Measurements from ENCODE around the gene TSPAN9.

The TSPAN9 gene

DNA sequence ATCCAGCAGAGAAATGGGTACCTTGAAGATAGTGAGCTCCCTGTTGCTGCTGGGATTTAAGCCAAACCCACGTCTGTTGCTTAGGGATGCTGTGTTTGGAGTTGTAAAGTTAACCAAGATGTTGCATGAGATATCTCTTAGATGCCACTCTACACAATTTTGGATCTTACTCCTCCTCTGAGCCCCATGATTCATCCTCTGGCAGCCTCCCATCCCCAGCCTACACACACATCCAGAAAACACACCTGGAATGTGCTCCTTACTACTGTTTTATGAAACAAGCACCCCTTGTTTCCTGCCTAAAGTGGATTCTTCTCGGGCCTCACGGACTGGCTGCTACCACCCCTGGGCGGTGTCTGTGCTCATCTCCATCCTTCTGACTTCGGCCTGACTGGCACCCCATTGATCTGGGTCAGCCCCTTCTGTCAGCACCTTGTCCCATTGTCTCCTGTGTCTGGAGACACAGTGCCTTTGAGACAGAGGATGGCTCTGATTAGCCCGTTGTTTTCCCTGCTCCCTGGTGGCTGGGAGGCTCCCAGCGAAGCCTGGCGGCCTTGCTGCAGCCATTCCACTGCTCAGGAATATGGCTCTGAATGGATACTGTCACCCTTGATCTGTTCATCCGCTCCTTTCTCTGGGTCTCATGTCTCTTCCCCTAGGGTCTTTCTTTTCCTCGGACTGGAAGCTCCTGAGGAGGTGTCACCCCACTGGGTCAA lies 24.3 kb downstream of the TSPAN9 start:
- DNase-seq: no peak

- DNase-seq: no peak
Observed at GRCh38 chr12:3102771-3103410, 25.7 kb downstream of the TSPAN9 start.

DNA sequence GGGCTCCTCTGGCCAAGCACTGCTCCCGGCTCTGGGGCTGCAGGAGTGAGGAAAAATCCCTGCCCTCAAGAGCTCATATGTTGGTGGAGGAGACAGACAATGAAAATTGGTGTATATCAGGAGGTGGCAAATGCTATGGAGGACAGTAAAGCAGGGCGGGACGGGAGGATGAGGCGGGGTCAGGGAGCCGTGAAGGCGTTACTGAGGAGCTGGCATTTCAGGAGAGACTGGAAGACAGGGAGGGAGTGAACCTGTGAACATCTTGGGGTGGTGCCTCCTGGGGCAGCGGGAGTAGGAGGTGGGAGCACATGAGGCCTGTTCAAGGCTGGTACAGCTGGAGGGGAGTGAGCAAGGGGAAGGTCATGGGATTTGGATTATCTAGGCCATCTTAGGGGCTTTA lies 26.6 kb downstream of the TSPAN9 start:
- DNase-seq: no peak

GRCh38 chr12:3105690-3106479 lies 28.7 kb downstream of the TSPAN9 start:
- DNase-seq: no peak

GRCh38 chr12:3106579-3106978 lies 29.4 kb downstream of the TSPAN9 start:
- no peak for DNase-seq

GRCh38 chr12:3107071-3107583 lies 29.9 kb downstream of the TSPAN9 start:
- no peak for DNase-seq

DNA sequence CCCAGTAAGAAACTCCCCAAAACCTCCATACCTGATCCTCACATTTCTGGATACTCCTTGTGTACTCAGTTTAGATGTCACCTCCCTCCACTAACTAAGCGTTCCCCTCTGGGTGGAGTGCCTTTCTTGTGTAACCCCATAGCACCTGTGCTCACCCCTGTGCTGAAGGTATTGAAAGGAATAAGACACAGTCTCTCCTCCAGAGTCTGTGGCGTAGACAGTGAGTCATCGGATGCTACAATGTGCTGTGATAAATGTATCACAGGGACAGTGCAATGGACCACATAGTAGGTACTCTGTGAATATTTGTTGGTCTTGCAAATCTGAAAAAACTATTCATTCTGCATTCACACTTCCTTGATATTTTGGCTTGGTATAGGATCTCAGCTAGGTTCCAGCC lies 30.8 kb downstream of the TSPAN9 start:
- no peak for DNase-seq

DNA sequence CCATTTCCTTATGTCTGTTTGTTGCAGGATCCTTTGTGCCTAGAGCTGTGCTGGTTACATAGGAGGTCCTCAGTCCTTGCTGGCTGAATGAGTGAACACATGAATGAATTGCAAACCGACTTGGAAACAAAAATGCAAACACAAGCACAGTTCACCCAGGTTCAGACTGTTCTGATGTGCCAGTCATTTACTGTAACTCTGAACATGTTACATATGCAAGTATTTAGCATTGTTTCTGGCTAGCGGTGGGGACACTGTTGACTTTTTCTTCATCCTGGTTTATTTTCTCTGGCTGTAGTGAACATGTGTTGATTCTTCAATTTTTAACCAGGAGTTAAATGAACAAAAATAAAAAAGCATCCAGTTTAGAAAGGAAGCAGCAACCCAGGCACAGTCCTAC lies 33.4 kb downstream of the TSPAN9 start:
- no peak for DNase-seq

- no peak for DNase-seq
Observed at GRCh38 chr12:3113671-3114325, 36.6 kb downstream of the TSPAN9 start.

DNA sequence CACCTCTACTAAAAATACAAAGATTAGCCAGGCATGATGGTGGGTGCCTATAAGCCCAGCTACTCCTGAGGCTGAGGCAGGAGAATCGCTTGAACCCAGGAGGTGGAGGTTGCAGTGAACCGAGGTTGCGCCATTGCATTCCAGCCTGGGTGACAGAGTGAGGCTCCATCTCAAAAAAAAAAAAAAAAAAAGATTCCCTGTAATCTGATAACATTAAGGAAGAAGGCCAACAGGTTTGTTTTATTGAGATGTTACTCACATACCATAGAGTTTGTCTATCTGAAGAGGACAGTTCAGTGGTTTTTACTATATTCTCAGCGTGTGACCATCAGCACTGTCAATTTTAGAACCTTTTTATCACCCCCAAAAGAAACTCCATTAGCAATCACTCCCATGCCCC lies 37.5 kb downstream of the TSPAN9 start:
- no peak for DNase-seq

GRCh38 chr12:3115078-3115477 lies 37.9 kb downstream of the TSPAN9 start:
- no peak for DNase-seq

DNA sequence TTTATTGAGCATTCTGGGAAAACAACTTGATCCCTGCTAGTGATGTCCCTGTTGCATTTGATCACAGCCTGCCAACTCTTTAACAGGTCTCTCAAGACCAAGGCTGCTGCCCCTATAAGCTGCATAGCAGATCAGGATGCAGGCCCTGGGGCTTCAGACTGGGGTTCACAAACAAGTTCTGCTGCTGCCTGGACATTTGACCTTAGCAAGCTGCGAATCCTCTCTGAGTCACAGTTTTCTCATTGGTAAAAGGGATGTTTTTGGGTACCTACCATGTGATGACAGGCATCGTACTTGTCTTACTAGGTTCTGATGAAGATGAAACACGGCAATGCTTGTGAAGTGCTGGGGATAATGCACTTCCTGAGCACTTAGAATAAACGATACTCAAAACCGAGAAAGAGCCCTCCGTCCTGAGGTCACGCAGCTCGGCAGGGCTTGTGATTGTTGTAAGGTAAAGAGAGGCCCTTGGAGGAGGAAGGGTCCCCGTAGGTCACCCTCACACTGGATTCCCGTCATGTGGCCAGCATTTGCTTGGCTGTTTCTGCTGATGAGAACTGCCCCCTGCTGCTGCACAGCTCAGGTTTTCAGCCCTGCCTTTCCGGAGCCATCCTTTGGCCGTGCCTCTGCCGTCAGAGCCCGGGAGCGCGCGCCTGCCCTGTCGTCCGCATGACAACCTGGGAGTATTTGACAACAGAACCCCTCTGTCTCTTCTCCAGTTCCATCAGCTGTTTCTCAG lies 39.1 kb downstream of the TSPAN9 start:
- DNase-seq: no peak

DNA sequence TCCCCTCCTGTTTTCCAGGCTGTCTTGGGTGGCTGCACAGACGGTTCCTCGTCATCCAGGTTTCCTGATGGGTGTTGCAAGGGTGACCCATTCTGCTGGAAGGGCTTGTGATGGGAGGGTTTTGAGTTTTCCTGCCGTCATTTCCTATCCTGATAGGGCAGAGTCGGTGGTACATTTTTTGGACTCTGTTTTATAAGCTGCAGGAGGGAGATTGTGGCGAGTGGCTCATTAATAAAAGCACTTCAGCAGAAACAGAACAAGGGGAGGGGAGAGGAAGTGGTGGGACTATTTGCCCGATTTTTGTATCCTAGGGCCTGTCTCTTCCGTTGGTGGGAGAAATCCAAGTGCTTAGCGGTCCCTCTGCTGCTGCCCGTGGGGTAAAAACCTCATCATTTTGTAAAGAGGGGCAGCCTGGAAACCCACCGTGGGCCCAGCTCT lies 40.0 kb downstream of the TSPAN9 start:
- DNase-seq: no peak

GRCh38 chr12:3117591-3118015 lies 40.4 kb downstream of the TSPAN9 start:
- no peak for DNase-seq

DNA sequence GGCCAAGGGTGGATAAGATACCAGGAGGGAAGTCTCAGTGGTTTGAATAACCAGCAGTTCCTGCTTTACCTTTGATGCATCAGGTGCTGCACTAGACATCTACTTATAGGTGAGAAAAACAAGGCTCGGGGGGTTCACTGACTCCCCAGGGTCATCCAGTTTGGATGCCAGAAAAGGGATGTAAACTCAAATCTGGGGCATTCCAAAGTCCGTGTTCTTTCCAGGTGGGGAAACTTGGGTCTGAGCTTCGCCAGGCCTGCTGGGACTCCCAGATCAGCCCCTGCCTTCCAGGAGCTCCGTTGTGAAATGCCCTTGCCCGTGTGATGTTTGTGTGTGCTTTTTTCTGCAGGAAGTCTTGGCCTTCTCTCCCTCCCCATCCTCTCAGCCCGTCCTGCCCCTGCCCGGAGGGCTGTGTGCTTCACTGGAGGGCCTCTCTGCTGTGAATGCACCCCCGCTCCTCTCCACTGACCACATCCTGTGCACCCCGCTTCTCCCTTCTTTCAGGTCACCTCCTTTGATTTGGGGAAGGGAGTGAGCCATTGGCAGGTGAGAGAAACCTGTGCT lies 42.1 kb downstream of the TSPAN9 start:
- no peak for DNase-seq

GRCh38 chr12:3119756-3120601 lies 42.8 kb downstream of the TSPAN9 start:
- no peak for DNase-seq

DNA sequence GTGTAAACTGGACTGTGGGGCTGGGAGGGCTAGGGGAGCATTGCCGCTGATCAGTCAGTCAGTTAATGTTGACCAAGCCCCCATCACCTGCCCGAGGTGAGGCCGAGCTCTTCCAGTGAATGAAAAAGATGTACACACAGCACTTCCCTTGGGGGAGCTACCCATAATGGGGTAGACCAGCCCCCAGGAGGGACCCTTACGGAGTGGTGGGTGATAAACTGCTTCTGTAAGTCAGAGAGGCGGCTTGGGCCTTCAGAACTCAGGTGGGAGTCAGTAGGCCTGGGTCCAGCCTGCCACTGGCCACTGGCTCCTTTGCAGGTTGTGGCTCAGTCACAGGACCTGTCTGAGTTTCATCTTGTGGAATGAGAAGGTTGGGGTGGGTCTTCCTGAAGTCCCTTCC lies 43.5 kb downstream of the TSPAN9 start:
- DNase-seq: no peak

DNA sequence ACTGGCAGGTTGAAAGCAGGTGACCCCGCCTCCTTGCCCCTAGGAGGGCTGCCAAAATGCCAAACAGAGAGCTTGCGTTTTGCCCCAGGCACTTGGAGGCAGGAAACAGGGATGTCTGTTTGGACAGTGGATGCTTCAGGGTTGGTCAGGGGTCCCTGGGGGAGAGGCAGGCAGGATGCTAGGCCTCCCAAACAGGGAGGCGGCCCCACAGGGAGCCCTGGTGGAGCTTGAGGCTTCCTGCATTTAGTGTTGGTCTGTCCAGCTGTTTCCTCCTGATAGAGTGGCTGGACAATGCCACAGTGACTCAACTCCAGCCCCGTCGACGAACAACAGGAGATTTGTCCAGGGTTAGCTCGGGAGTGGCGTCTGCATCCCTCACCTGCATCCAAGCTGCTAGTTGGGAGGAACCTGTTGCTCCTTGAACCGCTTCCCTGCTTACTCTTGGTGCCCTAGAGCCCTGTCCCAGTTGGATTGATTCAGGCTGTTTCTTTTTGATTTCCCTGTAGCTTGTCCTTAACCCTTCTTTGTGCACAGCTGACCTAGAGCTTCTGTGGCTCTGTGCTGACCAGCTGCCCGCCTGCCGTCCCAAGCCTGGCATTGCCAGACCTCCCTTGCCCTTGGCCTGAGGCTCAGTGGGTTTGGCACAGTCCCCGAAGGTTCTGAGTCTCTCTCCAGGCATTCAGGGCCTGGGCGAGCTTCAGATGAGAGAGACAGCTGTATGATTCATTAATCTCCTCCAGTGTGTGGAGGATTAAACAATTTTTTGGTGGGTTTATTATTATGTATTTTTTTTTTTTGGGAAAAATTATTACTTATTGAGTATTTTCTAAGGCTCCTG lies 45.9 kb downstream of the TSPAN9 start:
- DNase-seq: no peak

DNA sequence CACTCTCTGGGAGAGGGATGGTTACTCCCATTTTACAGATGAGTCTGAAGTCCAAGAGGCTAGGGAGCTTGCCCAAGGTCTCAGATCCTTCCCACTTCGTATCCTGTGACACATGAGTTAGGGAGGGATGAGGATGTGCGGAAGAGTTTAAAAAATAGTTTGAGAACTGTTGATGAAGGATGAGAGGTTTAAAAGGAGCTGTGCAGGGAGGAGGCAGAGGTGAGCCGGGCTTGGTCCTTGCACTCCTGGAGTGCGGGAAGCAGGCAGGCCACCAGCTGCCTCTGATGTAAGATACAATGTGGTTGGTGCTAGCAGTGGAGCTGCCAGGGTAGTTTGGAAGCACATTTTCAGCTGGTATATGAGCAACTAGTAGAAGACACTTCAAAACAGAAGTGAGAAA lies 46.5 kb downstream of the TSPAN9 start:
- DNase-seq: no peak

DNA sequence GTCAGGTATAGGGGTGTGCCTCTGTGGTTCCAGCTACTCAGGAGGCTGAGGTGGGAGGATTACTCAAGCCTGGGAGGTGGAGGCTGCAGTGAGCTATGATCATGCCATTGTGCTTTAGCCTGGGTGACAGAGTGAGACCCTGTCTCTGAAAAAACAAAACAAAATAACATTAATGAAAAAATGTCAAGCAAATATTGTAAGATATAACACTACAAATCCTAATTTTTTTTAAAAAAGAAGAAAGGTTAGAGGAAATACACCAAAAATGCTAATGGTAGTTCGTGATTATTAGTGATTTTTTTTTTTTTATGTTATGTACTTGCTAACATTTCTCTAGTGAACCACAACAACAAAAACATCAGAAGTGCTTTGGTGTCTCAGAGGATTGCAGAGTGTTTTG lies 47.7 kb downstream of the TSPAN9 start:
- no peak for DNase-seq
